NCI-H526 treated with DMSO at 0.1 percent for 48 hours (cell line): ENCODE data around the gene MAD1L1.

Experiments
- DNase-seq: peaks from one replicate; lab custom pipeline; 2025; lab: John Stamatoyannopoulos, UW

Gene MAD1L1

GRCh38 chr7:1914321-1914720, 318.4 kb downstream of the MAD1L1 start:
- DNase-seq, result no peak

GRCh38 chr7:1913466-1914282, 319.1 kb downstream of the MAD1L1 start:
- DNase-seq, result no peak

GRCh38 chr7:1912593-1913465, 319.9 kb downstream of the MAD1L1 start:
- DNase-seq, result peak; percentile 63

GRCh38 chr7:1911571-1911970, 321.2 kb downstream of the MAD1L1 start:
- DNase-seq, result no peak

GRCh38 chr7:1910827-1911226, 321.9 kb downstream of the MAD1L1 start:
- DNase-seq, result no peak

- no peak for DNase-seq
Measured at GRCh38 chr7:1910081-1910685, 322.6 kb downstream of the MAD1L1 start.

GRCh38 chr7:1909476-1909875, 323.3 kb downstream of the MAD1L1 start:
- DNase-seq, result no peak

- no peak for DNase-seq
Measured at GRCh38 chr7:1908823-1909420, 323.8 kb downstream of the MAD1L1 start.

GRCh38 chr7:1907751-1908365, 324.9 kb downstream of the MAD1L1 start:
- no peak for DNase-seq

GRCh38 chr7:1906988-1907745, 325.6 kb downstream of the MAD1L1 start:
- no peak for DNase-seq

- DNase-seq, result no peak
Measured at GRCh38 chr7:1906087-1906830, 326.5 kb downstream of the MAD1L1 start.

GRCh38 chr7:1902231-1902855, 330.4 kb downstream of the MAD1L1 start:
- no peak for DNase-seq

- DNase-seq, result no peak
Measured at GRCh38 chr7:1901431-1902210, 331.1 kb downstream of the MAD1L1 start.

GRCh38 chr7:1900847-1901246, 331.9 kb downstream of the MAD1L1 start:
- DNase-seq, result no peak

- DNase-seq, result no peak
Measured at GRCh38 chr7:1899951-1900762, 332.6 kb downstream of the MAD1L1 start.

- no peak for DNase-seq
Measured at GRCh38 chr7:1899196-1899595, 333.5 kb downstream of the MAD1L1 start.

GRCh38 chr7:1898628-1899185, 334.0 kb downstream of the MAD1L1 start:
- no peak for DNase-seq
